Measurements from ENCODE around the gene PTPRN2.
"Not testable (repeated sequence)": the region's sequence is repeated elsewhere in the genome, so short reads cannot be mapped to it uniquely, and the experiment has no call there.

PTPRN2 gene

GRCh38 chr7:158587162-158588084, at the start of gene PTPRN2:
PTPRN2 (minus strand) TSS chr7:158587823.
- no peak for DNase-seq (ENCODE audit: low read depth)

- no peak for DNase-seq (ENCODE audit: low read depth)
Observed at GRCh38 chr7:158633055-158633956, 45.7 kb upstream of the PTPRN2 start.

- DNase-seq (ENCODE audit: low read depth): no peak
Observed at GRCh38 chr7:158631574-158632195, 44.1 kb upstream of the PTPRN2 start.

GRCh38 chr7:158626289-158626688, 38.7 kb upstream of the PTPRN2 start:
- DNase-seq (ENCODE audit: low read depth): not testable (repeated sequence)

- DNase-seq (ENCODE audit: low read depth): no peak
Observed at GRCh38 chr7:158623241-158623640, 35.6 kb upstream of the PTPRN2 start.

GRCh38 chr7:158620839-158621441, 33.3 kb upstream of the PTPRN2 start:
- no peak for DNase-seq (ENCODE audit: low read depth)

- DNase-seq (ENCODE audit: low read depth): no peak
Observed at GRCh38 chr7:158620418-158620817, 32.8 kb upstream of the PTPRN2 start.

GRCh38 chr7:158618745-158619140, 31.1 kb upstream of the PTPRN2 start:
- DNase-seq (ENCODE audit: low read depth): no peak

- no peak for DNase-seq (ENCODE audit: low read depth)
Observed at GRCh38 chr7:158617737-158618128, 30.1 kb upstream of the PTPRN2 start.

GRCh38 chr7:158616050-158616449, 28.4 kb upstream of the PTPRN2 start:
- no peak for DNase-seq (ENCODE audit: low read depth)

GRCh38 chr7:158614700-158615099, 27.1 kb upstream of the PTPRN2 start:
- no peak for DNase-seq (ENCODE audit: low read depth)

GRCh38 chr7:158613481-158613880, 25.9 kb upstream of the PTPRN2 start:
- DNase-seq (ENCODE audit: low read depth): no peak

- no peak for DNase-seq (ENCODE audit: low read depth)
Observed at GRCh38 chr7:158612546-158612945, 24.9 kb upstream of the PTPRN2 start.

- no peak for DNase-seq (ENCODE audit: low read depth)
Observed at GRCh38 chr7:158611541-158611940, 23.9 kb upstream of the PTPRN2 start.

GRCh38 chr7:158609313-158609974, 21.8 kb upstream of the PTPRN2 start:
- no peak for DNase-seq (ENCODE audit: low read depth)

GRCh38 chr7:158607563-158607962, 19.9 kb upstream of the PTPRN2 start:
- DNase-seq (ENCODE audit: low read depth): no peak

GRCh38 chr7:158606671-158607424, 19.2 kb upstream of the PTPRN2 start:
- no peak for DNase-seq (ENCODE audit: low read depth)

GRCh38 chr7:158606129-158606528, 18.5 kb upstream of the PTPRN2 start:
- DNase-seq (ENCODE audit: low read depth): no peak

GRCh38 chr7:158603773-158604755, 16.4 kb upstream of the PTPRN2 start:
- no peak for DNase-seq (ENCODE audit: low read depth)

Measured in HS-5 (cell line).